HG03460 (cell line): Measurements from ENCODE around the gene C10orf71.

ENCODE experiments used
- ATAC-seq: cut with Tn5 transposase; IDR thresholded peaks from one replicate; pipeline ENCODE4 v1.9.1; 2021; ENCODE audit not compliant: unreplicated experiment

C10orf71 gene

GRCh38 chr10:49330127-49330665 lies 31.2 kb downstream of the C10orf71 start:
- no peak for ATAC-seq

GRCh38 chr10:49331431-49331830 lies 32.5 kb downstream of the C10orf71 start:
- no peak for ATAC-seq

DNA sequence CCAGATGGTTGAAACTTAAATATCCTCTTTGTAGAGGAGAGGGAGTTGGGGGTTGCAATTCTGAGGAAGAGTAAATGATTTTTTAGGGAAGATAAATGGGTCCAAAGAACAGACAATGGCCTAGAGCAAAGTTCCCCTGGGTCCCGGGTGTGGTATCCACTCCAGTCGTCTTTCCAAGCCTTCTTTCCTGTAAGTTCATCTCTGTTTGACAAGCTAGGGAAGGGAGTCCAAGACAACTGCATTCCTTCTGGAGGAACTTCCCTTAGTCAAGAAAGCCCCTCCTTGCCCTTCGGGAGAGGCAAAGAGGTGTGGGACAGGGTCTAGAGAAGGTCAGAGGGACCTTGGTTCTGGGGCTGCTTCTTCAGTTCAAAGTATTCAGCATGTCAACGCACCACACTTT lies 33.4 kb downstream of the C10orf71 start:
- ATAC-seq: no peak

DNA sequence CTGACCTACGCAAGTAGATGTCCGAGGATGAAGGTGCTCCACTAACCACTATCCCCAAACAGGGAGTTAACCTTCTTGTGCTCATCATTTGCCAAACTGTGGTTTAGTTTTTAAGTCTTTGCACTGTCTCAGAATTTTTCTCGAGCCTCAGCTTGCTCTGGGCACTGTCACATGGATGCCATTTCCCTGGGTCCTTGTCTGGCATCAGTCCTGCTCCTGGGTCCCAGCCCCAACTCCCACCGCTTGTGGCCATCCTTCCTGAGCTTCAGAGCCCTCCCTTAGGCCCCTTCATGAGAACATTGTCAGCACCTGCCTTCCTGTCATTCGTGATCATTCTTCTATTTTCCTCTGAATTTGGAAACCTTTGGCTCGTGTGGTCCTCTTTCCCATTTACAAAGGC lies 33.8 kb downstream of the C10orf71 start:
- ATAC-seq: no peak

DNA sequence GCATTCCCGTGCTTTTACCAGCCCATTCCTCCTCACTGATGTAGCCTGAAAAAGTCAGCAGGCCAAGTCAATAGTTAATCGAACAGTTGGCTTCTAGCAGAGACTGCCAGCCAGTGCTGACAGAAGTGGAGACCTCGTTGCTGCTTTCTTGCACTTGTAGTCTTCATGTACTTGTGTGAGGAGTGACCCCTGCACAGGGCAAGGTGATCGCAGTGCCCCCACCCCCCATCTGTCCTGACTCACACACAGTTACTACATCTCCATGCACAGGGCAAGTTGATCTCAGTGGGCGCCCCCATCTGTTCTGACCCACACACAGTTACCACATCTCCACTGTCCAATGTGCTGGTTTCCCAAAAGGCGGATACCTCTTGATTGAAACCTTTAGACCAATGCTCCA lies 34.2 kb downstream of the C10orf71 start:
- no peak for ATAC-seq

GRCh38 chr10:49334964-49335363 lies 36.0 kb downstream of the C10orf71 start:
- no peak for ATAC-seq

- no peak for ATAC-seq
Observed at GRCh38 chr10:49335364-49335972, 36.5 kb downstream of the C10orf71 start.

GRCh38 chr10:49338604-49339003 lies 39.6 kb downstream of the C10orf71 start:
- no peak for ATAC-seq

DNA sequence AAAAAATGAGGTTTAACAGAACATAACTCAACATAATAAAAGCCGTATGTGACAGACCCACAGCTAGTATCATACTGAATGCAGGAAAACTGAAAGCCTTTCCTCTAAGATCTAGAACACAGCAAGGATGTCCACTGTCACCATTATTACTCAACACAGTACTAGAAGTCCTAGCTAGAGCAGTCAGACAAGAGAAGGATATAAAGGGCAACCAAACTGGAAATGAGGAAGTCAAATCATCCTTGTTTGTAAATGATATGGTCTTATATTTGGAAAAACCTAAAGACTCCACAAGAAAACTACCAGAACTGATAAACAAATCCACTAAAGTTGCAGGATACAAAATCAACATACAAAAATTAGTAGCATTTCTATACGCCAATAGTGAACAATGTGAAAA lies 45.9 kb downstream of the C10orf71 start:
- ATAC-seq: no peak

- ATAC-seq: no peak
Observed at GRCh38 chr10:49347342-49347741, 48.4 kb downstream of the C10orf71 start.

DNA sequence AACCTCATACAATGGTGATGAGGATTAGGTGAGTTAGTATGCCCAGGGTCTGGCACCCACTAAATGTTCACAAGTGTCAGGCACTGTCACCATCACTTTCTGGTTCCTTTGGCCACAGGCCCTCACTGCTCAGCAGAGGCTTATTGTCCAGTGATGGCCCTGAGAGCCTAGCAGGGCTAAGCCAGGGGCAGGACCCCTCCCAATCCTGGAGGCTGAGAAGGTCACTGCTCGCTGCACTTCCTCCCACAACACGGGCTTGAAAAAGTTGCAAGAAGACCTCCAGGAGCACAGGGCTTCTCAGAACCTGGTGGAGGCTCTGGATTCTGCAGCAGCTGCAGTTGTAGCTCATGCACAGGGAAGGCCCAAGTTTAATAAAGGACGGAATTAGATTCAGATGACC lies 48.9 kb downstream of the C10orf71 start:
- ATAC-seq: no peak

DNA sequence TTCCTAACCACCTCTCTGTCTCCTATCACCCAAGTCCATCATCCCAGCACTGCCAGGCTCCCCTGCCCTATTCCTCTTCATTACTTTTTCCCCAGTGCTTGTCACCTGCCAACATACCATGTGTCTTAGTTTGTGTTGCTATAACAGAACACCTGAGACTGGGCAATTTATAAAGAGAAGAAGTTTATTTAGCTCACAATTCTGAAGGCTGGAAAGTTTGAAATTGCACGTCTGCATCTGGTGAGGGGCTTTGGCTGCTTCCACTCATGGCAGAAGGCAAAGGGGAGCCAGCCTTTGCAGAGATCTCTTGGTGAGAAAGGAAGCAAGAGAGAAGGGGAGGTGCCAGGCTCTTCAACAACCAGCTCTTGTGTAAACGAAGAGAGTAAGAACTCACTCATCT lies 49.6 kb downstream of the C10orf71 start:
- ATAC-seq: no peak

GRCh38 chr10:49349390-49349789 lies 50.4 kb downstream of the C10orf71 start:
- ATAC-seq: no peak

- no peak for ATAC-seq
Observed at GRCh38 chr10:49350138-49350537, 51.2 kb downstream of the C10orf71 start.

- ATAC-seq: no peak
Observed at GRCh38 chr10:49350846-49351532, 52.0 kb downstream of the C10orf71 start.

DNA sequence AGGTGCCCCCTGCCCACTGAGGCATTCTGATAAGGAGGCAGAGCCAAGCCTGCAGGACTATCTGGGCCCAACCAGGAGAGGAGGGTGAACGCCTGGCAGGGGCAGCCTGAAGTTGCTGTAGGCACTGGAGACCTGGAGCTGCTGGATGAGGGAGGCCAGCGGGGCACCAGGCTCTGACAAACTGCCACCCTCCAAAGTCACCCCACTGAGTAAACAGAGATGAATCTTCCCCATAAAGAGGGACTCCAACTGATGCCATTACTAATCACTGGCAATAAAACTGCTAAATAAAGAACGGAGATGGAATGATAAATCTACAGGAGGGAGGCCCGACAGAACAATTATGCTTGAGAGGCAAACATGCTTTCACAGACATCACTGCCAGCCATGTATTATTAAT lies 52.7 kb downstream of the C10orf71 start:
- no peak for ATAC-seq

DNA sequence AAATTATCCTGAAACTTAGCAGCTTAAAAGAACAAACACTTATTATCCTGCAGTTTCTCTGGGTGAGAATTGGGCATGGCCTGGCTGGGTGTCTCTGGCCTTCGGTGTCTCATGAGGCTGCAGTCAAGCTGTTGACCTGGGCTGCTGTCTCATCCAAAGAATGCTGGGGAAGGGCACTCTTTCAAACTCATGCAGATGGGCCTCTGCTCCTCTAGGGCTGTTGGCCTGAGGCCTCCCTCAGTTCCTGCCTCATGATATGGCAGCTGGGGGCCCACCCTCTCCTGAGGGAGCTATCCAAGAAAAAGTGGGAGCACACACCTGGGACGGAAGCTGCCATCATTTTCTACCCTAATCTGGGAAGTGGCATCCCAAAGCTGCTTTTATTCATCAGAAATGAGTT lies 53.4 kb downstream of the C10orf71 start:
- no peak for ATAC-seq

DNA sequence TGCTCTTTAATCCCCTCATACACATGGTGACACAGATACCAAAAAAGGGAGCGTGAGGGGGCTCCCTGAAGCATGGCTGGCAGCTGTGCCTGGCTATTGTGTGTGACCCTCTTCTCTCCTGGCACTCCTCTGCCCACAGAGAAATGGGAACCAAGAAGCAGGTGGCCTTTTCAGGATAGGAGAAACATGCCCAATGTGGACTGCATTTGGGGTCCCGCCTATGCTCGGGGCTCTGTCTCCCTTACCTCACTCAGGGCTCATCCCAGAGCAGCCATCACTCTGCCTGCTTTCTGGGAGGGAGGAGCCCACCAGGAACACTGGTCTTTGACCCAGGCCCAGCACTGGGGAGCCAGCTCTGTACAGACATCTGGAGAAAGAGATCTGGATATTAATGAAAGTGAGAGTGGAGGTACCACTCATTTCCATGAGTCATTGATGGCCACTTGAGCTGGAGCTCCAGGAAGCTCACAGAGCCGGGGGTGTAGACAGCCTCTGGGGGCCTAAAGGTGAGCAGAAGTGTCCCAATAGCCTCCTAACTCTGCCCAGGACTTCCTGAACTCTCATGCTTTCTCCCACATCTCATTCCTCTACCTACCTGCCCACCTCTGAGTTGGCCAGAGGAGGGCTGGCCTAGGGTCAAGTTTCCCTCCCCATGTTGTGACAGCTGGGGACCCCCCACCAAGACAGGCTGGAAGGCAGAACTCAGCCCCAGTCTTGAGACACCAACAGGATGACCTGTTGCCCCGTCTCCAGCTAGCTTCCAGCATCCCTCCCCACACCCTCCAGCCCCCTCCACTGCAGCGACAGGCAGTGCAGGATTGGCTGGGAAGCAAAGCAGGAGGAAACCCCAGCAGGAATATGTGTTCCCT lies 54.3 kb downstream of the C10orf71 start:
- no peak for ATAC-seq

DNA sequence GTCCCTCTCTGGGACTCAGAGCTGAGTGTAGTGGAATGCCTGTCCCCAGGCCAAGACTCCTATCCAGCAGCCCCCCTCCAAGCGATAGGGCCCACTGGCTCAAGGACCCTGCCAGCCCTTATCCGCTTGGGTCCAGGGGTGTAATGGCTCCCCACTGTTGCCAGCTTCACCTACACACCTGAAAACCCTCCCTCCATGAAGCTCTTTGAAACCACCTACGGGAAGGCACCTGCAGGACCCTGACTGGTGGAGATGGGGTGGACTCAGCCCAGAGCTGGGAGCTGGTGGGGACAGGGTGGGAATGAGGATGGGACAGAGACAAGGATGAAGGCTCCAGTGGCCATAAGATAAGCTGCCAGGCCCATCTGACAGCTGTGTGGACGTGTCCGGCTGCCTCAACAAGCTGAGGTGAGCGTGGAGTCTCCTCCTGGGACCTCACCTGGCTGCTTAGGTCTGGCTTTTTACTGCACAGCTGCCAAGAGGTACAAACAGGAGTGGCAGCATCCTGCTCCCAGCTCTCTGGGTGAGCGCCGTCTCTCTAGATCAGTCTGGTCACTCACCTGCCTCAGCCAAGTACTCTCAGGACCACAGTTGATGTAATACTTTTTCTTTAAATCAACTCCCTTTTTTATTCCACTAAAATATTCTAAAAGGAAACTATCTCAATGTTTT lies 55.1 kb downstream of the C10orf71 start:
- ATAC-seq: no peak

- no peak for ATAC-seq
Observed at GRCh38 chr10:49354593-49354992, 55.6 kb downstream of the C10orf71 start.

DNA sequence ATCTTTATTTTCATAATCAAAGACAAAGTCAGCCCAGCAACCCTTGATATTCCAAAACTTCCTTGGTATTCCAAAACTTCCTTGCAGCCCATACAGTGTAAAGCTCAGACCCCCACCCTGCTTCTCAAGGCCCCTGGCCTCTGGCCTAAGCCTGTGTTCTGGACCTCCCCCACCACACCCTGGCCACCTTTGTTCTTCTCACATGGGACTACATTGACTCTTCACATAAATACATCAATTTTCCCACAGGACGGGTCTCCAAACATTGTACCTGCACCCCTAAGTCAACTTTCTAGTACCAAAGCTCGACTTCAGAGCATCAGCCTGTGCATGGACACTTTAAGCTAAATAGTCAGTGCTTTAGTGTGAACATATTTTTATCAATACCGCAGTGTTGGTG lies 56.3 kb downstream of the C10orf71 start:
- no peak for ATAC-seq
